Neuronal stem cell (in vitro differentiated cells): ENCODE measurements around the gene C8G.

Experiments
- DNase-seq: peaks from one replicate; pipeline ENCODE4 v3.0.0-alpha.2; 2013; ENCODE audit warnings: low spot score
- H2AFZ ChIP-seq: one replicate; pipeline ENCODE4 v1.6.1; 2013; ENCODE audit warnings: mild to moderate bottlenecking, low read length, inconsistent platforms
- H2AK5ac ChIP-seq: 2 replicates; pipeline ENCODE4 v1.6.1; 2013; ENCODE audit warnings: low read depth, mild to moderate bottlenecking, inconsistent platforms, low read length, moderate library complexity, mixed read lengths
- H2BK120ac ChIP-seq: 2 replicates; pipeline ENCODE4 v1.6.1; 2013; ENCODE audit warnings: low read depth, mild to moderate bottlenecking, inconsistent platforms, low read length, moderate library complexity, mixed read lengths
- H2BK12ac ChIP-seq: one replicate; pipeline ENCODE4 v1.6.1; 2013; ENCODE audit warnings: low read length, inconsistent platforms
- H2BK15ac ChIP-seq: 2 replicates; pipeline ENCODE4 v1.6.1; 2013; ENCODE audit warnings: mild to moderate bottlenecking, low read length, inconsistent platforms, mixed read lengths
- H2BK5ac ChIP-seq: one replicate; pipeline ENCODE4 v1.6.1; 2013; ENCODE audit warnings: inconsistent platforms, mild to moderate bottlenecking, low read length, moderate library complexity
- H3K14ac ChIP-seq: one replicate; pipeline ENCODE4 v1.6.1; 2013; ENCODE audit warnings: low read length, inconsistent platforms
- H3K18ac ChIP-seq: 2 replicates; pipeline ENCODE4 v1.6.1; 2013; ENCODE audit warnings: low read length, inconsistent platforms
- H3K23ac ChIP-seq: 2 replicates; pipeline ENCODE4 v1.6.1; 2013; ENCODE audit warnings: low read depth, mild to moderate bottlenecking, mixed read lengths, low read length, inconsistent platforms; ENCODE audit not compliant: poor library complexity
- H3K27ac ChIP-seq: replicated peaks from 3 replicates; pipeline ENCODE4 v1.5.1; 2013; ENCODE audit warnings: low read length, inconsistent platforms
- H3K27me3 ChIP-seq, 3 experiments: 2 replicates each; pipeline ENCODE4 v1.6.1; 2013; ENCODE audit warnings: low read length in 3 of 3, mild to moderate bottlenecking in 2 of 3, inconsistent platforms in 1 of 3, low read depth in 1 of 3, mixed read lengths in 1 of 3, moderate library complexity in 1 of 3; ENCODE audit not compliant: control insufficient read depth in 3 of 3, insufficient read depth in 3 of 3
- H3K36me3 ChIP-seq, 2 donors: replicated peaks in 1 of 2; 2 replicates each; pipeline ENCODE4 v1.6.1; 2013; ENCODE audit warnings: low read length in 2 of 2; ENCODE audit not compliant: control insufficient read depth in 2 of 2, insufficient read depth in 2 of 2
- H3K4ac ChIP-seq: 2 replicates; pipeline ENCODE4 v1.6.1; 2013; ENCODE audit warnings: inconsistent platforms, mild to moderate bottlenecking, low read length, moderate library complexity
- H3K4me1 ChIP-seq, 2 donors: 1 replicate in 1 of 2; 2 replicates in 1 of 2; pipeline ENCODE4 v1.6.1; 2013; ENCODE audit warnings: low read length in 2 of 2, low read depth in 1 of 2; ENCODE audit not compliant: control insufficient read depth in 2 of 2, insufficient read depth in 1 of 2
- H3K4me2 ChIP-seq: one replicate; pipeline ENCODE4 v1.6.1; 2013; ENCODE audit warnings: mild to moderate bottlenecking, low read length, inconsistent platforms; ENCODE audit not compliant: insufficient read depth, poor library complexity, severe bottlenecking
- H3K4me3 ChIP-seq, 2 donors: 2 replicates each; pipeline ENCODE4 v1.5.1; 2013; ENCODE audit warnings: low read length in 2 of 2, mild to moderate bottlenecking in 2 of 2, inconsistent platforms in 1 of 2, moderate library complexity in 1 of 2
- H3K79me1 ChIP-seq: one replicate; pipeline ENCODE4 v1.6.1; 2013; ENCODE audit warnings: low read depth, mild to moderate bottlenecking, inconsistent platforms, low read length, moderate library complexity
- H3K9ac ChIP-seq: one replicate; pipeline ENCODE4 v1.6.1; 2013; ENCODE audit warnings: mild to moderate bottlenecking, low read depth, low read length, inconsistent platforms; ENCODE audit not compliant: poor library complexity
- H3K9me3 ChIP-seq, 2 donors: replicated peaks in 1 of 2; 2 replicates each; pipeline versions ENCODE3 to v1.6.1; 2013; ENCODE audit warnings: low read length in 2 of 2, mild to moderate bottlenecking in 2 of 2, inconsistent platforms in 1 of 2, low read depth in 1 of 2, mixed read lengths in 1 of 2, moderate library complexity in 1 of 2; ENCODE audit not compliant: control insufficient read depth in 2 of 2, insufficient read depth in 1 of 2
- H4K8ac ChIP-seq: one replicate; pipeline ENCODE4 v1.6.1; 2013; ENCODE audit warnings: low read depth, mild to moderate bottlenecking, inconsistent platforms, low read length, moderate library complexity
- H4K91ac ChIP-seq: one replicate; pipeline ENCODE4 v1.6.1; 2013; ENCODE audit warnings: low read length, low read depth, mild to moderate bottlenecking, inconsistent platforms; ENCODE audit not compliant: poor library complexity
- WGBS, 2 donors: extraction: QIAGEN DNeasy Blood & Tissue Kit; methylation state at CpG; one replicate each; pipeline ENCODE4 v1.1.7; 2013; ENCODE audit warnings: missing lambda C conversion rate in 2 of 2, mixed read lengths in 1 of 2; ENCODE audit not compliant: insufficient read length in 2 of 2, insufficient replicate concordance in 1 of 2; ENCODE audit errors: extremely low coverage in 2 of 2; 5-methylcytosine and 5-hydroxymethylcytosine counted together

C8G gene

DNA sequence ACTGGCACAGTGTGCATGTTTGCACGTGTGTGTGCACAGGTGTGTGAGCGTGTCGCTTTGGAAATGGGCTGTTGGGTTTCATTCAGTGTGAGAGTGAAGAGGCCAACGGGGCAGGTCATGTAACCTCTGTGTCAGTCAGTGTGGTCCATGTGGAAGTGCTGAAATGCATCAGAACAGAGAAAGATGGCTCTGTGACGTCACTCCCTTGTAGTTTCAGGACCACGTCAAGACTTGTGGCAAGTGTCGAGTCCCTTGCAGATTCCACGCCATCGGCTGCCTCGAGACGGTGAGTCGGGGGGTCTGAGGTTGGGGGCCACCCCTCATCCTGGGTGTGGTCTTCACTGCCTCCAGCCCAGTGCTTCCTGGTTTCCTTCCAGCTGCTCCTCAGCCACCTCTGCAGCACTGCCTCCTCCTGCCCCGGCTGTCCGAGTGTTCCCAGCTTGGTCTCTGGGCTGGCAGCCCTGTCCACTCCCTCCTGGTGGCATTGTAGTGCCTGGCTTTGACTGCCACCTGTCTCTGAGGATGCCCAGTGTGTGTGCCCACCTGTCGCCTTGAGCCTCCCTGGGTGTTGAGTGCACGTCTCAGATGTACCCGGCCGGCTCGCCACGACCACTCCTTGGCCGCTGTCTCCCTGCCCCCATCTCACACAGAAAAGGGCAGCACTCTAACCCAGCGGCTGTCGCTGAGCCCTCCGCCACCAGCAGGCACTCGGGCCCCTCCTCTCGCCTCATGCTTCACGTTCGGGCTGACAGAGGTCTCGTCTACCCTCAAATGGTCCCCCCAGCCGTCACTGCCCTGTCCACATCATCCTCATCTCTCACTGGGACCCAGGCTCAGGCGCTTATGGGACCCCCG lies 28.5 kb upstream of the C8G start:
- peak overlapping the region; percentile 68 for H3K23ac ChIP-seq
- H2BK12ac ChIP-seq = no peak overlapping the region
- no peak overlapping the region for H3K27ac ChIP-seq
- WGBS, 2 donors = no CpG with 5 or more reads among the region's 32 CpGs
- H3K18ac ChIP-seq = no peak overlapping the region
- H3K4ac ChIP-seq = no peak overlapping the region
- H3K4me2 ChIP-seq = no peak overlapping the region
- no peaks in the 10 kb centered on the region for H3K9me3 ChIP-seq
- no peak overlapping the region for H3K4me3 ChIP-seq
- H2AFZ ChIP-seq = no peak overlapping the region
- H3K36me3 ChIP-seq = peaks cover 43 to 86% of the 10 kb centered on the region in 2 donors
- H2BK120ac ChIP-seq = no peak overlapping the region
- peaks cover 0 to 2% (median 0%) of the 10 kb centered on the region in 3 experiments for H3K27me3 ChIP-seq
- DNase-seq = no peak
- no peaks in the 10 kb centered on the region for H3K4me1 ChIP-seq
- H3K14ac ChIP-seq = no peak overlapping the region
- no peak overlapping the region for H4K8ac ChIP-seq
- H2BK5ac ChIP-seq = no peak overlapping the region
- H3K79me1 ChIP-seq = peaks cover 2% of the 10 kb centered on the region
- H4K91ac ChIP-seq = no peak overlapping the region
- H2AK5ac ChIP-seq = no peak overlapping the region
- no peak overlapping the region for H2BK15ac ChIP-seq
- H3K9ac ChIP-seq = peak overlapping the region; percentile 55

GRCh38 chr9:136917902-136918301 lies 27.1 kb upstream of the C8G start:
- Histone ChIP-seq H4K91ac (peak overlapping the region; percentile 72), H3K14ac (no peak overlapping the region), H2AK5ac (no peak overlapping the region), H4K8ac (no peak overlapping the region), H3K4ac (no peak overlapping the region), H3K79me1 (peaks cover 2% of the 10 kb centered on the region), H3K36me3 (peaks cover 46 to 85% of the 10 kb centered on the region in 2 donors), H2BK5ac (peak overlapping the region; percentile 26), H2BK12ac (no peak overlapping the region), H2BK15ac (no peak overlapping the region), H3K4me3 (no peak overlapping the region), H2AFZ (no peak overlapping the region), H3K4me2 (no peak overlapping the region), H3K27me3 (peaks cover 0 to 2% (median 0%) of the 10 kb centered on the region in 3 experiments), H3K18ac (no peak overlapping the region), H2BK120ac (no peak overlapping the region), H3K27ac (no peak overlapping the region), H3K9me3 (no peaks in the 10 kb centered on the region), H3K23ac (no peak overlapping the region), H3K4me1 (no peaks in the 10 kb centered on the region), H3K9ac (peak overlapping the region; percentile 21)
- no CpG with 5 or more reads among the region's 11 CpGs for WGBS, 2 donors
- DNase-seq = no peak

GRCh38 chr9:136920069-136920468 lies 25.0 kb upstream of the C8G start:
- Histone ChIP-seq H3K27ac (no peak overlapping the region), H4K8ac (no peak overlapping the region), H3K4me2 (no peak overlapping the region), H3K4me1 (no peaks in the 10 kb centered on the region), H3K9me3 (no peaks in the 10 kb centered on the region), H3K18ac (no peak overlapping the region), H3K36me3 (peaks cover 49 to 84% of the 10 kb centered on the region in 2 donors), H4K91ac (no peak overlapping the region), H3K79me1 (peaks cover 2% of the 10 kb centered on the region), H3K4me3 (no peak overlapping the region), H2BK12ac (no peak overlapping the region), H2BK15ac (no peak overlapping the region), H2AFZ (no peak overlapping the region), H2BK120ac (peak overlapping the region; percentile 1), H3K4ac (no peak overlapping the region), H3K27me3 (peaks cover 0 to 2% (median 0%) of the 10 kb centered on the region in 3 experiments), H2AK5ac (no peak overlapping the region), H3K23ac (no peak overlapping the region), H2BK5ac (no peak overlapping the region), H3K9ac (no peak overlapping the region), H3K14ac (no peak overlapping the region)
- WGBS, 2 donors = no CpG with 5 or more reads among the region's 15 CpGs
- no peak for DNase-seq

GRCh38 chr9:136920734-136921231 lies 24.3 kb upstream of the C8G start:
- no peak overlapping the region for H4K8ac ChIP-seq
- H2BK120ac ChIP-seq = no peak overlapping the region
- no peak overlapping the region for H3K9ac ChIP-seq
- no peak overlapping the region for H2AFZ ChIP-seq
- H3K14ac ChIP-seq = no peak overlapping the region
- H3K27ac ChIP-seq = no peak overlapping the region
- peaks cover 0 to 2% (median 0%) of the 10 kb centered on the region in 3 experiments for H3K27me3 ChIP-seq
- H2BK12ac ChIP-seq = no peak overlapping the region
- no peak overlapping the region for H3K4me3 ChIP-seq
- no peak for DNase-seq
- WGBS, 2 donors = no CpG with 5 or more reads among the region's 14 CpGs
- H3K79me1 ChIP-seq = peaks cover 2% of the 10 kb centered on the region
- H2AK5ac ChIP-seq = no peak overlapping the region
- H2BK15ac ChIP-seq = no peak overlapping the region
- peaks cover 53 to 84% of the 10 kb centered on the region in 2 donors for H3K36me3 ChIP-seq
- no peaks in the 10 kb centered on the region for H3K4me1 ChIP-seq
- H2BK5ac ChIP-seq = no peak overlapping the region
- H3K18ac ChIP-seq = no peak overlapping the region
- peak overlapping the region; percentile 65 for H3K23ac ChIP-seq
- no peak overlapping the region for H4K91ac ChIP-seq
- H3K4me2 ChIP-seq = no peak overlapping the region
- H3K4ac ChIP-seq = no peak overlapping the region
- H3K9me3 ChIP-seq = no peaks in the 10 kb centered on the region
